MCF 10A (cell line): Measurements from ENCODE around the gene CEND1. TPM values are rescaled to one million over a fixed set of nuclear protein-coding genes. Genes with fewer than 3 reads are reported as not detected.

Source experiments
- BruUV-seq: library from RNA; stranded (reverse); fragments of 400-500 nt; replicated peaks from 2 replicates; lab custom pipeline; 2021; lab: Mats Ljungman, UMichigan
- CTCF ChIA-PET: fragments of 300-600 bp; sonication (Branson Sonifier 250); formaldehyde crosslinking; extraction: SDS; loops from one replicate; lab custom pipeline; 2021; ENCODE audit warnings: antibody characterized with exemption, inconsistent platforms; lab: Yijun Ruan, JAX
- POLR2A ChIA-PET: fragments of 300-600, 350-650 bp; sonication (Branson Sonifier 250); formaldehyde crosslinking; extraction: SDS; loops from one replicate; lab custom pipeline; 2020; ENCODE audit warnings: antibody characterized with exemption, inconsistent platforms; lab: Yijun Ruan, JAX
- DNase-seq: peaks from one replicate; pipeline ENCODE4 v3.0.0-alpha.2; 2018; ENCODE audit not compliant: unreplicated experiment
- H3K27ac Mint-ChIP-seq: one replicate; pipeline ENCODE4 v1.8.0; 2022; ENCODE audit warnings: mild to moderate bottlenecking, low read depth, mixed read lengths; ENCODE audit not compliant: unreplicated experiment
- H3K27me3 Mint-ChIP-seq: one replicate; pipeline ENCODE4 v1.8.0; 2022; ENCODE audit warnings: mixed read lengths; ENCODE audit not compliant: insufficient read depth, unreplicated experiment
- H3K36me3 Mint-ChIP-seq: one replicate; pipeline ENCODE4 v1.8.0; 2022; ENCODE audit warnings: mild to moderate bottlenecking, moderate library complexity, mixed read lengths; ENCODE audit not compliant: insufficient read depth, unreplicated experiment
- H3K4me1 Mint-ChIP-seq: one replicate; pipeline ENCODE4 v1.8.0; 2022; ENCODE audit warnings: mixed read lengths; ENCODE audit not compliant: insufficient read depth, unreplicated experiment
- H3K4me3 Mint-ChIP-seq: one replicate; pipeline ENCODE4 v1.8.0; 2022; ENCODE audit warnings: mild to moderate bottlenecking, moderate library complexity, mixed read lengths; ENCODE audit not compliant: unreplicated experiment
- H3K9me3 Mint-ChIP-seq: one replicate; pipeline ENCODE4 v1.8.0; 2022; ENCODE audit warnings: mixed read lengths; ENCODE audit not compliant: unreplicated experiment
- intact Hi-C: fragments of 100-400 bp; cut with micrococcal nuclease; formaldehyde crosslinking; loops from 2 replicates; pipeline ENCODE4 v1.14.1; 2022
- total RNA-seq: library from RNA; stranded (reverse); gene quantifications from 2 replicates; pipeline ENCODE4 v1.2.3, GENCODE V29; 2022
- TF ChIP-seq, protein P1 (sequence below): fragments of 200-600 bp; IDR thresholded peaks from one replicate; pipeline ENCODE4 v1.8.0; 2022; ENCODE audit warnings: antibody characterized with exemption, mild to moderate bottlenecking; ENCODE audit not compliant: unreplicated experiment

CEND1 gene
- total RNA-seq, 1 experiment from 2014 or later = not detected

DNA sequence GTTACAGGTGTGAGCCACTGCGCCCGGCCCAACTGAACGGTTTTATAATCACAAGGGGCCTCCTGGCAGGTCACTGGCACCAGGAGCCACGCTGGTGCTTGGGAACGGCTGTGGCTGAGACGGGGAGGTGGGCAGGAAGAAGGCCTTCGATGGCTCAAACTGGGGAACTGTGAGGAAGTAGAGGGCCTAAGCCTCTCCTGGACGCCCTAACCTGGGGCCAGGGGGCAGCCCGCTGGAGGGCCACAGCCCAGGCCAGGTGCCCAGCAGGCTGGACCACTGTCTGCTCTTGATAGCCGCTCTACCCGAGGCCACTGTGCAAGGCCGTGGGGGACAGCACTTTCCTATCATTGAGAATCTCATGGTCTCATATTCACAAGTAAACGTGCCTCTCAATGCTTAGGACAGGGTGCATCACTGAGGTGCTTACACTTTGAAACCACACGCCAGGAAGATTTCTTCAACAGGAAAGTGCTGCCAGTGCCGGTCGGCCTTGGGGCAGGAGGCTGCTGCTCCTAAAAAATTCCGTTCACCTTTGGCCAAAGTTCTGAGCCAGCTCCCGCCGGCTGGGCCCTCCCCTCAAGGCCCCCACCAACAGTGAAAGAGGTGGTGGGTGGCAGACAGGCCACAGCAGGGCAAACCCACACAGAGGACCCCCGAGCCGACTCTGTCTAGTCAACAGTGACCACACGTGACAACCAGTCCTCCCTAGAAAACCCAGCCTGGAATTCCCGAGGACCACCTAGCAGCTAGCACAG, 19.8 kb downstream of the CEND1 start:
- H3K4me1 Mint-ChIP-seq = peaks cover 3% of the 10 kb centered on the region
- H3K36me3 Mint-ChIP-seq = peaks cover 76% of the 10 kb centered on the region
- CTCF ChIA-PET = interaction anchor here (0.7 kb wide), 1 partner anchor 31 kb away, joined by 3 read pairs; no protein-coding TSS in a partner anchor

DNA sequence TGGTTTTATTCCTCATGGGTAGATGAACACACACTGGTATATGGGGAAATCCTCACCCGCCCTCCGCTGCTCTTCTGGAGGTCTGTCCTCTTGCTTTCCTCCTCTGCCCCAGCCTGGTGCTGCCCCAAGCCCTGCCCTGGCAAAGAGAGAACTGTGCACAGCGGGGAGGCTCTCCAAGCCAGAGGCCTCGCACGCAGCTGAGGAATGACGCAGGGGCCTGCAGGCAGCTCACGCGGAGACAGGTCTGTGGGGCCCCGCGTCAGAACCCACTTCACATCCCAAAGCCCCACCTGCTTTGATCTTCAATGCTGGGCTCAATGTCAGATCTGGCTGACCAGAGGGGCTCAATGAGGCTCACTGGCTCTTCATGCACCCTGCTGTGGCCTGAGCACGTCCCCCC, 22.7 kb downstream of the CEND1 start:
- TF ChIP-seq, protein P1, sequence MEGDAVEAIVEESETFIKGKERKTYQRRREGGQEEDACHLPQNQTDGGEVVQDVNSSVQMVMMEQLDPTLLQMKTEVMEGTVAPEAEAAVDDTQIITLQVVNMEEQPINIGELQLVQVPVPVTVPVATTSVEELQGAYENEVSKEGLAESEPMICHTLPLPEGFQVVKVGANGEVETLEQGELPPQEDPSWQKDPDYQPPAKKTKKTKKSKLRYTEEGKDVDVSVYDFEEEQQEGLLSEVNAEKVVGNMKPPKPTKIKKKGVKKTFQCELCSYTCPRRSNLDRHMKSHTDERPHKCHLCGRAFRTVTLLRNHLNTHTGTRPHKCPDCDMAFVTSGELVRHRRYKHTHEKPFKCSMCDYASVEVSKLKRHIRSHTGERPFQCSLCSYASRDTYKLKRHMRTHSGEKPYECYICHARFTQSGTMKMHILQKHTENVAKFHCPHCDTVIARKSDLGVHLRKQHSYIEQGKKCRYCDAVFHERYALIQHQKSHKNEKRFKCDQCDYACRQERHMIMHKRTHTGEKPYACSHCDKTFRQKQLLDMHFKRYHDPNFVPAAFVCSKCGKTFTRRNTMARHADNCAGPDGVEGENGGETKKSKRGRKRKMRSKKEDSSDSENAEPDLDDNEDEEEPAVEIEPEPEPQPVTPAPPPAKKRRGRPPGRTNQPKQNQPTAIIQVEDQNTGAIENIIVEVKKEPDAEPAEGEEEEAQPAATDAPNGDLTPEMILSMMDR = no peak
- POLR2A ChIA-PET = no interaction called here
- DNase-seq = no peak
- H3K27ac Mint-ChIP-seq = no peak overlapping the region
- H3K9me3 Mint-ChIP-seq = no peaks in the 10 kb centered on the region
- TSS peak; percentile 15 for BruUV-seq
- H3K36me3 Mint-ChIP-seq = peaks cover 83% of the 10 kb centered on the region
- H3K27me3 Mint-ChIP-seq = no peaks in the 10 kb centered on the region
- intact Hi-C loops = no loop called here
- CTCF ChIA-PET = interaction anchor here (1.0 kb wide), 1 partner anchor 12 kb away, joined by 3 read pairs; no protein-coding TSS in a partner anchor
- peaks cover 14% of the 10 kb centered on the region for H3K4me1 Mint-ChIP-seq
- H3K4me3 Mint-ChIP-seq = no peak overlapping the region

More for the DNA sequence above, 19.8 kb downstream of the CEND1 start:
- TF ChIP-seq, protein P1 = no peak
- POLR2A ChIA-PET = no interaction called here
- Mint-ChIP-seq H3K27me3 (no peaks in the 10 kb centered on the region), H3K4me3 (no peak overlapping the region), H3K9me3 (no peaks in the 10 kb centered on the region), H3K27ac (no peak overlapping the region)
- no peak for DNase-seq
- TSS peak; percentile 14 for BruUV-seq
- intact Hi-C loops = no loop called here

DNA sequence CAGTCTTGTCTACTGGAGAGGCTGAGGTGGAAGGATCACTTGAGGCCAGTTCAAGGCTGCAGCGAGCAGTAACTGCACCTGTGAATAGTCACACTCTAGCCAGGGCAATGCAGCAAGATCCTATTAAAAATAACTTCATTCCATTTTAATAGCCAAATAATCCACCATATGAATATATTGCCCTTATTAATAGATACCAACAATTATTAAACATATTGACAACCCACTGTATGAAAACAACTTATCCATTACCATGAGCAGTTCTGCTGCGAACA, 23.0 kb downstream of the CEND1 start:
- Mint-ChIP-seq H3K27me3 (no peaks in the 10 kb centered on the region), H3K27ac (no peak overlapping the region), H3K36me3 (peaks cover 83% of the 10 kb centered on the region), H3K9me3 (no peaks in the 10 kb centered on the region), H3K4me3 (no peak overlapping the region), H3K4me1 (peaks cover 16% of the 10 kb centered on the region)
- TF ChIP-seq, protein P1 = no peak
- ChIA-PET POLR2A (no interaction called here), CTCF (interaction anchor here (1.0 kb wide), 3 partner anchors 12 to 249 kb away, joined by 3 to 5 read pairs (median 3); no protein-coding TSS in a partner anchor)
- no peak for DNase-seq
- no TSS peak for BruUV-seq
- intact Hi-C loops = no loop called here

DNA sequence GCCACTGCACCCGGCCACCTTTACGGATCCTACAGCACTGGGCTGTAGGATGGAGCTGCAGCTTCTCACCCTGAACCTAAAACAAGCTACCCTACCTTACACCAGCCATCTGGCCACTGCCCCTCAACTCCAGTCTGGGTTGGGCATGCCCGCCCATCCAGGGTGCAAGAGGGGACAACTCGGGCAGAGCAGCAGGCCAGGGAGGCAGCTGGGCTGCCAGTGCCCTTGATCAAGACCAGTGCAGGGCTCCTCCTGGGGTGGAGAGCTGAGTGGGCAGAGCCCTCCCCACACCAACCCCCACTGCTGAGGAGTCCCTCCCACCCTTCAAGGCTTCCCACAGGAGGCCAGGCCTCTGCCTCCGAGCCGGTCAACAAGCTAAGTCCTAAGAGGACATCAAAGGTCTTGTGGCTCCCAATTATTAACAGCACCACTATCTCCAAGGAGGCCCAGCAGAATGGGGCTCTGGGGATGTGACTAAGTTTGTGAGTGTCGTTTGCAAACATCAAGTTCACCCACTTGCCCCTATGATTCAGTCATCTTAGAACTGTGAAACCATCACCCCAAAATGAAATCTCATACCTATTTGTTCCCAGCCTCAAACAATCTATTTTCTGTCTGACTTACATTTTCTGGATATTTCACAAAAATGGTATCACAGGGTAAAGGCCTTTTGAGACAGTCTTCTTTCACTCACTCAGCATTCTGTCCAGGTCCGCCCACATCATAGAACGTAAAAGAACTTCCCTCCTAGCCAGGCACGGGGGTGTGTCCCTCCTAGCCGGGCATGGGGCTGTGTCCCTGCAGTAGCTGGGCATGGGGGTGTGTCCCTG, 23.6 kb downstream of the CEND1 start:
- Mint-ChIP-seq H3K4me3 (no peak overlapping the region), H3K27ac (no peak overlapping the region), H3K27me3 (no peaks in the 10 kb centered on the region), H3K36me3 (peaks cover 88% of the 10 kb centered on the region), H3K9me3 (no peaks in the 10 kb centered on the region), H3K4me1 (peaks cover 16% of the 10 kb centered on the region)
- no peak for DNase-seq
- POLR2A ChIA-PET = interaction anchor here (0.6 kb wide), 1 partner anchor 15 kb away, joined by 3 read pairs; no protein-coding TSS in a partner anchor
- no TSS peak for BruUV-seq
- CTCF ChIA-PET = interaction anchor here (0.7 to 1.9 kb wide), 7 partner anchors 9 to 248 kb away, joined by 3 to 10 read pairs (median 5); no protein-coding TSS in a partner anchor
- intact Hi-C loops = no loop called here
- TF ChIP-seq, protein P1 = no peak
